22Rv1 (cell line): ENCODE results near the gene FIS1.

Source experiments
- H3K27ac ChIP-seq: fragments of 450-650 bp; 2 replicates; pipeline ENCODE4 v1.5.1; 2017
- CTCF ChIP-seq: fragments of 450-650 bp; IDR thresholded peaks from 2 replicates; pipeline ENCODE4 v1.5.1; 2017; ENCODE audit warnings: mild to moderate bottlenecking
- ZFX ChIP-seq: fragments of 450-650 bp; IDR thresholded peaks from 2 replicates; pipeline ENCODE4 v1.6.1; 2017; ENCODE audit warnings: antibody characterized with exemption, borderline replicate concordance

Gene FIS1

DNA sequence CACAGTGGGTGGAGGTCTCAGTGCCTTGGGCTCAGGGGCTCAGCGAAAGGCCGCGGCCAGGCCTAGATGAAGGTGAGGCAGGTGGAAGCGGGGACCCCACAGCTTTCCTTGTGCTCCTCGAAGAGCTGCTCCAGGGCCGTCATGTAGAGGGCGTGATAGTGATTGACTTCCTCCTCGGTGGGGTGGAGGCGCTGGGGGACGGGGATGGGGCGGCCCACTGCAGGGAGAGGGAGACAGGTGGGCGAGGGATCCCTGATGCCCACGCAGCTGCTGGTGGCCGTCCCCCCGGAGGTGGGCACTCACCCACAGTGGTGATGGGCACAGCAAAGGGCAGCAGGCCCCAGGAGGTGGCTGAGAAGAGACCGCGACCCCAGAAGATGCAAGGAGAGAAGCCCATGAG is 49.0 kb downstream of the FIS1 start:
- TF ChIP-seq ZFX (no peak), CTCF (no peak)
- no peak overlapping the region for H3K27ac ChIP-seq
